Daoy (cell line): ENCODE data around the gene FMNL2. TPM values are rescaled to one million over a fixed set of nuclear protein-coding genes. Genes with fewer than 3 reads are reported as not detected.

Experiments
- DNase-seq: peaks from one replicate; pipeline ENCODE4 v3.0.0-alpha.2; 2015; ENCODE audit warnings: low read depth
- total RNA-seq: library from RNA; depleted of rRNA; stranded (reverse); fragments of >200 nt; shearing (Covaris generic); gene quantifications from 2 replicates; pipeline ENCODE4 v1.2.3, GENCODE V29; 2014

Gene FMNL2
- total RNA-seq, 1 experiment from 2014 or later: 29.0 TPM

GRCh38 chr2:152402780-152403759, 68.1 kb downstream of the FMNL2 start:
- no peak for DNase-seq

- peak; percentile 43 for DNase-seq
These were observed 70.5 kb downstream of the FMNL2 start for GRCh38 chr2:152405206-152406118.

DNA sequence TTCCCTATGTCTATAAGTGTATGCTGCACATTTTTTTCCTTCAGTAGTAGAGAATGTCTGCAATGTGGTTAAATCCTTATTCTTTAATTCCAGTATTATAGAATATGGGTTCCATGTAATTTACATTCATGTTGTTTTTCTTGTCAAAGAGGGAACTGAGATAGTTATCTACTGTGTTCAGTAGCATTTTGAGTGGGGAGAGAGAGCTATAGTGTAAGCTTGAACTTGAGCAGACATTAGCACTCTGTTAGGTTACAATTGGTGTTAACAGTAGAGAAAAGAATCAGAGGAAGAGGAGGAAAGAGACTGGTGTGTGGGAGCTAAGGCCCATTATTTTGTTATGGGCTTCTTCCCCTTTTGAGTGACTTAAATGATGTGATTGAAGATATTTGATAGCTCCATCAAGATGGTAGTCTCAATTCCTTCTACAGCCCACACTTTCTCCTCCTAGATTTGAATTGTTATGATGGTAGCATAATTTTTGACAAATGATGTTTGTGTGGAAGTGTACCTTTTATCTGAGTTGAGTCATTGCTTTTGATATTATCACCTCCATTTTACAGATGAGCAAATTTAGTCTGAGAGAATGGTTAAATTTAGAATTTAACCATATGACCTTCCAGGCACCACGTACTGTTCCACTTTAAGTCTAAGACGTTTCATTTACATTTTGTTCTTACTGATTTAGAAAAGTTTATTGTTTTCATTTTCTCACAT, 71.3 kb downstream of the FMNL2 start:
- DNase-seq: no peak

- no peak for DNase-seq
These were observed 71.8 kb downstream of the FMNL2 start for GRCh38 chr2:152406836-152407161.

- peak; percentile 66 for DNase-seq
These were observed 72.3 kb downstream of the FMNL2 start for GRCh38 chr2:152407204-152407721.

- DNase-seq: no peak
These were observed 72.8 kb downstream of the FMNL2 start for GRCh38 chr2:152407806-152408205.

GRCh38 chr2:152408254-152408653, 73.3 kb downstream of the FMNL2 start:
- DNase-seq: no peak

- DNase-seq: no peak
These were observed 74.6 kb downstream of the FMNL2 start for GRCh38 chr2:152409386-152410164.

GRCh38 chr2:152410165-152410597, 75.2 kb downstream of the FMNL2 start:
- DNase-seq: peak; percentile 35

GRCh38 chr2:152411154-152411553, 76.2 kb downstream of the FMNL2 start:
- no peak for DNase-seq

DNA sequence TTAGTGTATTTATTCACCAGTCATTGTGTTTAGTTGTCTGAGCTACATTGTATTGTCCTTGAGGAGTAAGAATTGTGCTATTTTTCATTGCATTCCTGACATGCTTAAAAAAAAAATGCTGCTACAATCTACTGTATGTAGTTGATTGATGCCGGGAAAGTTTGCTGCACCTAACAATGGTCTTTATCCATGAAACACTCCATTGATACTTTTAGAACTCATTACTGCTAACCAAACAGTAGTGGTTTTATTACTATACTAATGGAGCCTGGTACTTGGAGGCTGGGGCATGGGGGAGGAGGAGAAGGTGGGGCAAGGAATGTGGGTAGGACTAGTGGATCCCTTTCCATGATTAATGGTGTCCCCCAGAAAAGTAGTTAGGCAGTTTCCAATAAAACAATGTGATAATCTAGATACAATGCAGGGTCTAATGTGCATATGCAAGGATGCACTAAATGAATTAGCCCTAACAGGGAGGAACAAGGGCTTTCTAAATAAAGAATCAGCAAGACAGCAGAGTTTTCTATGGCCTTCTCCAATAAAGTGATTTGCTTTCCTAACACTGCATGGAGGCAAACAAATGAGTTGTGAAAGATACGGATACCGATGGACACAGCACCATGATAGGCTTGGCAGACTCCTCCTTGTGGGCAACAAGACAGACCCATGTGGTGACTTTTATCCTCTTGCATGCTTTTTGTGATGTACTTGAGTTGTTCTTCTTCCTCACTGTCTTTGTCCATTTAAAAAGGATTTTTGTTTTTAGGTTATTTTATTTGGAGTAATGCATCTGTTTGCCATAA, 78.5 kb downstream of the FMNL2 start:
- DNase-seq: no peak

DNA sequence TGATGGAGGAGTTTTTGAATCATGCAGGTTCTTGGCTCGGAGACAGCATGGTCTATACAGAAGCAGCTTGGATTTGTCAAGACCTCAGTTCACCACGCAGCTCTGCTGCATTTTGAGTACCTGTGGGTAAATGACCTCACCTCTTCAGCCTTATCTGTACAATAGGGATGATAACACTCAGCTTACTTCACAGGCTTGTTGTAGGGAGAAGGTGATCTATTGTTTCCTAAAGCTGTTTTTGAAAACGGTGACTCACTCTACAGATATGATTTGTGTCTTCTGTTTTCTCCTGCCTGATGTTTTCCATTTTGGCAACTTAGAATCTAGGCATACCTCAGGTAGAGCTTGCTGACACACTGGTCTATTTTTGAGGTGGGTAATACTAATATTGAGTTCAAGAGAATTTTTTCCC, 80.3 kb downstream of the FMNL2 start:
- peak; percentile 81 for DNase-seq

DNA sequence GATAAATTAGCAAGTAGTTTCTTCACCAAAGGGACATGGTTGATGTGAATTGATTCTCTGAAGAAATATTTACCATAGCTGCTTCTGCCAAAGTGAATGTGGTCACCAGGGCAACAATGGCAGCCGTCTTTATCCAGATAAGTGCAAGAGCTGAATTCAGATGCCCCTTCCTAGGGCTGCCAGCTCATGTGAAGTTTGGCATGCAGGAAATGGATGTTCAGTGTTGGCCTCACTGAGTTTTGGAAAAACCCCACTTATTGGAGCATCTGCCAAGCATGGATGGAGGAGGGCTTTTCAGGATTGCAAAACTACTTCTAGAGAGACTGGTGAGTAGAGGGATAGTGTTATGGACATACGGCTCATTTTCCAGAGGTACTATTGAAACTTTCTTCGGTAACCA, 80.8 kb downstream of the FMNL2 start:
- DNase-seq: peak; percentile 55

DNA sequence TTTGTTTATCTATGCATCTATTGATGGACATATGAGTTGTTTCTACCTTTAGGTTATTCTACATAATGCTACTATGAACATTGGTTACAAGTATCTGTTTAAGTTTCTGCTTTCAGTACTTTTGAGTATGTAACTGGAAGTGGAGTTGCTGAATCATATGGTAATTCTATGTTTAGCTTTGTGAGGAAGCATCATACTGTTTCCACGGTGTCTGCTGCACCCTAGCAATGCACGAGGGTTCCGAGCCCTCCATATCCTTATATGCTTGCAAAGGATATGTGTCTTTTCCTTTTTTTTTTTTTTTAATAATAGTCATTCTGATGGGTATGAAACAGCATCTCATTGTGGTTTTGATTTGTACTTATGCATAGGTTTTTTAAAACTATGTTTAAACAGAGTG, 83.7 kb downstream of the FMNL2 start:
- DNase-seq: peak; percentile 43

DNA sequence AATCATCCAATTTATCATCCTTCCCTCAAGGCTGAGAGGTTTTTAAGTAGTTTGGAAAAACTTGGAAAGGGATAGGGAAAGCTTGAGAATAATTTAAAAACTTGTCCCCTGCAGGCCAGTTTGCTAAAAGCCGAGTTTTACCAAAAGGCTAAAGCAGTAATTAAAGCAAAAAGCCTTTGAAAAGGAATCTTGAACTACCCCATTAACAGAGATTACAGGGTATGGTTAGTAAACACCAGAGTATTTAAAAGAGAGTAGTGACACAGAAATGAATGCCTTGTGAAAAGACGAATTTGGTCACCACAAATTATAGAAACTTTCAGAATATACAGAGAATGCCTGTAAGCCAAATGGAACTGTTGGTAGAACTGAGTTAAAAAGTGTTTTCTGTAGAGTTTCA, 85.0 kb downstream of the FMNL2 start:
- no peak for DNase-seq

GRCh38 chr2:152420363-152420762, 85.4 kb downstream of the FMNL2 start:
- no peak for DNase-seq

DNA sequence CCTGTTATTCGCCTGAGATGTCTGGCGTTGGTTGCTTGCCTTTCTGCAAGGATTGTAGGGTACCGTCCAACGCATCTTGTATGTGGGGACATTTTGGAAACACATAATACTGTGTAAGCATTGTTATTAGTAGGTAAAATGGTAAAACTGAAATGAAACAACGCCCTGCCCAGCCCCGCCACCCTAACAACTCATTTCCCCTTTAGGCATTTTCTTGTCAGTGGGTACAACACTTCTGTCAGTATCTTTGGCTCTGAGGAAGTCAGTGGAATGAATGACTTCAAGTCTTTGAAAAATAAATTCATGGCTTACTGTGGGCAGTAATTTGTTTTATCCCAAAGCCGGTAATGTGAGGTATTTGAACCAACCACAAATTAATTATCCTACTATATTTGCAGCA, 86.0 kb downstream of the FMNL2 start:
- DNase-seq: no peak

DNA sequence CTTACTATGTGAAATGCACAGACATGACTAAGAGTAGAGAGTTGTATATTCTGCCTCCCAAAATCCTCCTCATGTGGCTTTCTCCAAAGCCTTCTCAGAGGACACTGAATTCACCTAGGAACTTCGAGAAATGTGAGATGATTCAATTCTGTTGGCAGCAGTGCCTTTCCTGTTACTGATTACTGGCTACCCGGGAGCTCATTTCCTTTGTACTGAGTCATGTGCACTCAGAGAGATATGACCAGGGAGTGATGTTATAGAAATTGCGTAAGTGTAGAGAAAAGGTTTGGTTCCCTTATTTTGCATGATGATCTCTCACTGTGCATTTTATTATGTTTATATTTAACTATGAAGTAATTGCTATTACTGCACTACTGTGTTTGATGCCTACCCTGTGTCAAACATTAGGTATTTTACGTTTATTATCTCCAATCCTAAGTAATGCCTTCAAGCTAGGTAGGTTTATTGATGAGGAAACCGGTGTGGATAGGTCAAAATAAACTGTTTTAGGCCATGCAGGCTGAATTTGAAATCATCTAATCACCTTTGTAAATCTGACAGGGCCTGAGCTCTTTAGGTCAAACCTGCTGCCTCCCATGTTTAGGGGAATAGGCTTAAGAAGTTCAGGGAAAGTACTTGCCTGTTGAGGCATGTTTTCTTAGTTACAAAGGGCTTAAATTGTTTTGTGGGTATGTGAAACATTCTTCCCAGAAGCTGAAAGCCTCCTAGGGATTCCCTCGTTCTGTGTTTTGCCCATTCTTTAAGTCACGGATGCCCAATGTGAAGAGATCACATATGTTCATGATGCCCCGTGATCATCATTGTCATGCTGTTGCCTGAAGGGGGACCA, 86.8 kb downstream of the FMNL2 start:
- DNase-seq: peak; percentile 93

GRCh38 chr2:152423684-152424083, 88.7 kb downstream of the FMNL2 start:
- no peak for DNase-seq
